K562 (cell line): Measurements from ENCODE around the gene ATP5PF. TPM values are rescaled to one million over a fixed set of nuclear protein-coding genes. Genes with fewer than 3 reads are reported as not detected.
A peak's percentile ranks its signal among the peaks of the same experiment; 100 is the strongest.

ENCODE experiments used
- ASH1L ChIP-seq: fragments of 450-650 bp; IDR thresholded peaks from 2 replicates; pipeline ENCODE4 v1.6.1; 2018; ENCODE audit warnings: borderline replicate concordance, mild to moderate bottlenecking, low read depth; ENCODE audit not compliant: partially characterized antibody
- CC2D1A ChIP-seq: fragments of 450-650 bp; IDR thresholded peaks from 2 replicates; pipeline ENCODE4 v1.6.1; 2017; ENCODE audit warnings: mild to moderate bottlenecking
- CHCHD3 ChIP-seq: fragments of 250-450 bp; sonication (Bioruptor Pico); IDR thresholded peaks from 2 replicates; pipeline ENCODE4 v2.1.2; 2022; ENCODE audit warnings: mild to moderate bottlenecking
- ETV6 ChIP-seq, 3 experiments: fragments of 150-350 bp in 1 of 3; sonication (generic) in 1 of 3; formaldehyde crosslinking in 1 of 3; IDR thresholded peaks; 2 replicates each; pipeline versions ENCODE4 v1.6.1 to v1.8.0; 2014 to 2022; ENCODE audit warnings: borderline replicate concordance in 2 of 3, low read depth in 2 of 3, antibody characterized with exemption in 1 of 3, low read length in 1 of 3, mild to moderate bottlenecking in 1 of 3, missing genetic modification reagents in 1 of 3
- EZH2 ChIP-seq: IDR thresholded peaks from 2 replicates; pipeline ENCODE4 v1.6.1; 2012; ENCODE audit warnings: low read depth, mild to moderate bottlenecking, inconsistent platforms, low read length, borderline replicate concordance
- KLF1 ChIP-seq: fragments of 450-650 bp; IDR thresholded peaks from 2 replicates; pipeline ENCODE4 v1.6.1; 2016; ENCODE audit warnings: missing genetic modification characterization, missing compliant biosample characterization
- KLF16 ChIP-seq: IDR thresholded peaks from 2 replicates; pipeline ENCODE4 v1.6.1; 2016; ENCODE audit warnings: antibody characterized with exemption
- LEF1 ChIP-seq: fragments of 450-650 bp; IDR thresholded peaks from 2 replicates; pipeline ENCODE4 v1.6.1; 2016; ENCODE audit warnings: mild to moderate bottlenecking
- PTTG1 ChIP-seq: fragments of 450-650 bp; IDR thresholded peaks from 2 replicates; pipeline ENCODE4 v1.6.1; 2016; ENCODE audit warnings: low read depth, mild to moderate bottlenecking, missing genetic modification characterization, missing compliant biosample characterization
- SAFB ChIP-seq: fragments of 200-400 bp; formaldehyde crosslinking; IDR thresholded peaks from 2 replicates; pipeline ENCODE4 v1.6.1; 2017; ENCODE audit warnings: low read depth, low read length, borderline replicate concordance
- SMAD1 ChIP-seq: fragments of 150-350 bp; IDR thresholded peaks from 2 replicates; pipeline ENCODE4 v1.6.1; 2014; ENCODE audit warnings: low read length, low read depth; ENCODE audit not compliant: partially characterized antibody
- SMARCC2 ChIP-seq: fragments of 450-650 bp; IDR thresholded peaks from 2 replicates; pipeline ENCODE4 v1.6.1; 2017; ENCODE audit warnings: antibody characterized with exemption, moderate library complexity, mild to moderate bottlenecking, low read depth
- ZNF146 ChIP-seq: IDR thresholded peaks from one replicate; pipeline ENCODE4 v1.6.1; 2018; ENCODE audit warnings: missing compliant biosample characterization; ENCODE audit not compliant: unreplicated experiment
- ZNF77 ChIP-seq: fragments of 250-450 bp; sonication (Bioruptor Pico); IDR thresholded peaks from 2 replicates; pipeline ENCODE4 v1.5.0; 2020
- polyA plus RNA-seq, 8 experiments: library from polyadenylated mRNA; depleted of rRNA in 4 of 8; stranded (reverse) in 5 of 8; unstranded in 3 of 8; fragments of >200 nt; fragmentation: Nextera tagmentation in 2 of 8; fragmentation: Illumina TruSeq in 1 of 8; extraction: Ambion mirVana in 2 of 8; extraction: Trizol in 1 of 8; gene quantifications; 2 replicates each; pipeline versions ENCODE4 v1.2.1 to v1.2.3, GENCODE V29; 2011 to 2014; ENCODE audit warnings: inconsistent platforms in 1 of 8, missing spikeins in 1 of 8
- total RNA-seq, 7 experiments: library from RNA; depleted of rRNA in 6 of 7; stranded (reverse); fragments of >200 nt in 6 of 7; fragmentation: Illumina TruSeq in 2 of 7; extraction: Trizol in 2 of 7; gene quantifications; 2 replicates each; pipeline versions ENCODE4 v1.2.1 to v1.2.3, GENCODE V29; 2011 to 2021; ENCODE audit warnings: low replicate concordance in 1 of 7
- TF ChIP-seq, protein P1 (sequence below): fragments of 450-650 bp; IDR thresholded peaks from one replicate; pipeline ENCODE4 v1.6.1; 2018; ENCODE audit warnings: mild to moderate bottlenecking, moderate library complexity; ENCODE audit not compliant: partially characterized antibody
- TF ChIP-seq, protein P2 (sequence below): sonication (generic); formaldehyde crosslinking; IDR thresholded peaks from 2 replicates; pipeline ENCODE4 v1.8.1; 2022; ENCODE audit warnings: missing genetic modification reagents
- TF ChIP-seq, protein P3 (sequence below): sonication (generic); formaldehyde crosslinking; IDR thresholded peaks from 2 replicates; pipeline ENCODE4 v1.8.0; 2023; ENCODE audit warnings: mild to moderate bottlenecking, missing genetic modification reagents
- TF ChIP-seq, protein P4 (sequence below): fragments of 250-450 bp; sonication (Bioruptor Pico); IDR thresholded peaks from 2 replicates; pipeline ENCODE4 v1.4.0; 2020; ENCODE audit warnings: mild to moderate bottlenecking

ATP5PF gene
- total and polyA plus RNA-seq, 9 of the 15 experiments (the other 6 are each of a cell fraction or from before 2014, with no cell fraction given), result 242 to 2,488 (median 533) TPM

DNA sequence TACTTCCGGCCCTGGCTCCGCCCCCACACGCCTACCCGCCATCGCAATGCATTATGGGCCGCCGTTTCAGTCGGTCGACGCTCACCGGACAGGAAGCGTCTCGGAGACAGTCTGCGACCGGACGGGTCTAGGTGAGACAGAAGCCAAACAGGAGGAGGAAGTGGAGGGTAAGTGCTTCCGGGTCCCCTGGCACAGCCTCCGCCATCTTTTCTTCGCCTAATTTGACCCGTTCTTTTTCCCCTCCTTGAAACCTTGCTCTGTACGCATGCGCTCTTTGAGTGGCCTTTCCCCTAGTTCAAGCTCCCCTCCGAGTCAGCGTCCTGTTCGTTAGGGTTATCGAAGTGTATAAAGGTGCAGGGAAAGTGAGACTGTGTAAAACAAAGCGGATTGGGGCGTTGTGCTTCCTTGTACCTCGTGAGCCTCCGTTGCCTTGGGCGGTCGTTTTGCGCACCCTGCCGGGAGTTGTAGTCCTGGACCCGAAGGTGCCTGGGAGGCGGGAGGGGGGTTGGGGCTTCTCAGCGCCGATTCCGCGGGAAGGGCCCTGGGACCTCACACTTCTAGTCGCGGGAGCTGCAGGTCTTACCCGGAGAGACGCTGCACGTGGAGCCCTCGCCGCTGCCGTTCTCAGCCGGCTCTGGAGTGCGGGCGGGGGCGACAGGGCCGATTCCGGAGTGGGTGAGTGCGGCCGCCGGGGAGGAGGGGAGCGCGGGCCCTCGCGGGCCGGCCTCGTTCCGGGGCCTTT is at the start of gene ATP5PF, which contains the start of gene GABPA (continued):
- peak; percentile 85 for TF ChIP-seq SMAD1
- 0 out of 2 replicates have a peak, but pooled peaks have one; percentile 15 for TF ChIP-seq CC2D1A
- peak; percentile 82 for TF ChIP-seq KLF16
- TF ChIP-seq ZNF146, result no peak
- no peak for TF ChIP-seq EZH2
- TF ChIP-seq ASH1L, result peak; percentile 65
- TF ChIP-seq LEF1, result no peak
- no peak for TF ChIP-seq CHCHD3 (CRISPR knock-in tag)
- no peak for TF ChIP-seq ZNF77 (CRISPR knock-in tag)
- no peak for TF ChIP-seq ETV6 (IDR thresholded peaks at IDR 0.05; ENCODE audit: borderline replicate concordance in 1 of 2, low read depth in 2 of 2, low read length in 1 of 2)
- no peak for TF ChIP-seq ETV6 (CRISPR knock-in tag; IDR thresholded peaks at IDR 0.05; ENCODE audit: borderline replicate concordance)
- TF ChIP-seq SMARCC2, result no peak
- TF ChIP-seq, protein P1, sequence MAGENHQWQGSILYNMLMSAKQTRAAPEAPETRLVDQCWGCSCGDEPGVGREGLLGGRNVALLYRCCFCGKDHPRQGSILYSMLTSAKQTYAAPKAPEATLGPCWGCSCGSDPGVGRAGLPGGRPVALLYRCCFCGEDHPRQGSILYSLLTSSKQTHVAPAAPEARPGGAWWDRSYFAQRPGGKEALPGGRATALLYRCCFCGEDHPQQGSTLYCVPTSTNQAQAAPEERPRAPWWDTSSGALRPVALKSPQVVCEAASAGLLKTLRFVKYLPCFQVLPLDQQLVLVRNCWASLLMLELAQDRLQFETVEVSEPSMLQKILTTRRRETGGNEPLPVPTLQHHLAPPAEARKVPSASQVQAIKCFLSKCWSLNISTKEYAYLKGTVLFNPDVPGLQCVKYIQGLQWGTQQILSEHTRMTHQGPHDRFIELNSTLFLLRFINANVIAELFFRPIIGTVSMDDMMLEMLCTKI, result no peak
- no peak for TF ChIP-seq SAFB
- TF ChIP-seq, protein P2, sequence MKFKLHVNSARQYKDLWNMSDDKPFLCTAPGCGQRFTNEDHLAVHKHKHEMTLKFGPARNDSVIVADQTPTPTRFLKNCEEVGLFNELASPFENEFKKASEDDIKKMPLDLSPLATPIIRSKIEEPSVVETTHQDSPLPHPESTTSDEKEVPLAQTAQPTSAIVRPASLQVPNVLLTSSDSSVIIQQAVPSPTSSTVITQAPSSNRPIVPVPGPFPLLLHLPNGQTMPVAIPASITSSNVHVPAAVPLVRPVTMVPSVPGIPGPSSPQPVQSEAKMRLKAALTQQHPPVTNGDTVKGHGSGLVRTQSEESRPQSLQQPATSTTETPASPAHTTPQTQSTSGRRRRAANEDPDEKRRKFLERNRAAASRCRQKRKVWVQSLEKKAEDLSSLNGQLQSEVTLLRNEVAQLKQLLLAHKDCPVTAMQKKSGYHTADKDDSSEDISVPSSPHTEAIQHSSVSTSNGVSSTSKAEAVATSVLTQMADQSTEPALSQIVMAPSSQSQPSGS (CRISPR knock-in tag), result no peak
- TF ChIP-seq PTTG1 (tag), result no peak
- TF ChIP-seq, protein P3, sequence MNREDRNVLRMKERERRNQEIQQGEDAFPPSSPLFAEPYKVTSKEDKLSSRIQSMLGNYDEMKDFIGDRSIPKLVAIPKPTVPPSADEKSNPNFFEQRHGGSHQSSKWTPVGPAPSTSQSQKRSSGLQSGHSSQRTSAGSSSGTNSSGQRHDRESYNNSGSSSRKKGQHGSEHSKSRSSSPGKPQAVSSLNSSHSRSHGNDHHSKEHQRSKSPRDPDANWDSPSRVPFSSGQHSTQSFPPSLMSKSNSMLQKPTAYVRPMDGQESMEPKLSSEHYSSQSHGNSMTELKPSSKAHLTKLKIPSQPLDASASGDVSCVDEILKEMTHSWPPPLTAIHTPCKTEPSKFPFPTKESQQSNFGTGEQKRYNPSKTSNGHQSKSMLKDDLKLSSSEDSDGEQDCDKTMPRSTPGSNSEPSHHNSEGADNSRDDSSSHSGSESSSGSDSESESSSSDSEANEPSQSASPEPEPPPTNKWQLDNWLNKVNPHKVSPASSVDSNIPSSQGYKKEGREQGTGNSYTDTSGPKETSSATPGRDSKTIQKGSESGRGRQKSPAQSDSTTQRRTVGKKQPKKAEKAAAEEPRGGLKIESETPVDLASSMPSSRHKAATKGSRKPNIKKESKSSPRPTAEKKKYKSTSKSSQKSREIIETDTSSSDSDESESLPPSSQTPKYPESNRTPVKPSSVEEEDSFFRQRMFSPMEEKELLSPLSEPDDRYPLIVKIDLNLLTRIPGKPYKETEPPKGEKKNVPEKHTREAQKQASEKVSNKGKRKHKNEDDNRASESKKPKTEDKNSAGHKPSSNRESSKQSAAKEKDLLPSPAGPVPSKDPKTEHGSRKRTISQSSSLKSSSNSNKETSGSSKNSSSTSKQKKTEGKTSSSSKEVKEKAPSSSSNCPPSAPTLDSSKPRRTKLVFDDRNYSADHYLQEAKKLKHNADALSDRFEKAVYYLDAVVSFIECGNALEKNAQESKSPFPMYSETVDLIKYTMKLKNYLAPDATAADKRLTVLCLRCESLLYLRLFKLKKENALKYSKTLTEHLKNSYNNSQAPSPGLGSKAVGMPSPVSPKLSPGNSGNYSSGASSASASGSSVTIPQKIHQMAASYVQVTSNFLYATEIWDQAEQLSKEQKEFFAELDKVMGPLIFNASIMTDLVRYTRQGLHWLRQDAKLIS, result peak; percentile 68; the same call in 1 of the 2 replicates
- TF ChIP-seq, protein P4, sequence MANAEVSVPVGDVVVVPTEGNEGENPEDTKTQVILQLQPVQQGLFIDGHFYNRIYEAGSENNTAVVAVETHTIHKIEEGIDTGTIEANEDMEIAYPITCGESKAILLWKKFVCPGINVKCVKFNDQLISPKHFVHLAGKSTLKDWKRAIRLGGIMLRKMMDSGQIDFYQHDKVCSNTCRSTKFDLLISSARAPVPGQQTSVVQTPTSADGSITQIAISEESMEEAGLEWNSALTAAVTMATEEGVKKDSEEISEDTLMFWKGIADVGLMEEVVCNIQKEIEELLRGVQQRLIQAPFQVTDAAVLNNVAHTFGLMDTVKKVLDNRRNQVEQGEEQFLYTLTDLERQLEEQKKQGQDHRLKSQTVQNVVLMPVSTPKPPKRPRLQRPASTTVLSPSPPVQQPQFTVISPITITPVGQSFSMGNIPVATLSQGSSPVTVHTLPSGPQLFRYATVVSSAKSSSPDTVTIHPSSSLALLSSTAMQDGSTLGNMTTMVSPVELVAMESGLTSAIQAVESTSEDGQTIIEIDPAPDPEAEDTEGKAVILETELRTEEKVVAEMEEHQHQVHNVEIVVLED (CRISPR knock-in tag), result peak; percentile 55
- TF ChIP-seq KLF1 (tag), result peak; percentile 89
